A549 (cell line): ENCODE measurements around the gene CMYA5.

ENCODE experiments used
- BHLHE40 ChIP-seq: IDR thresholded peaks from 2 replicates; pipeline ENCODE4 v1.6.1; 2012; ENCODE audit warnings: low read depth, low read length, inconsistent platforms
- CTCF ChIP-seq: fragments of >200 bp; sonication (Bioruptor Twin); formaldehyde crosslinking; IDR thresholded peaks from 3 replicates; pipeline ENCODE4 v1.5.1; 2016
- E2F6 ChIP-seq: IDR thresholded peaks from 2 replicates; pipeline ENCODE4 v1.6.1; 2012; ENCODE audit warnings: low read depth, borderline replicate concordance
- HOXA7 ChIP-seq: fragments of 250-450 bp; sonication (Bioruptor Pico); IDR thresholded peaks from 2 replicates; pipeline ENCODE4 v1.5.0; 2020; ENCODE audit warnings: mild to moderate bottlenecking, moderate library complexity
- JUN ChIP-seq, 2 experiments: fragments of >200 bp; sonication (Bioruptor Twin); formaldehyde crosslinking; IDR thresholded peaks; 2 replicates in 1 of 2; 3 replicates in 1 of 2; pipeline ENCODE4 v1.6.1; 2016 to 2017
- PHF8 ChIP-seq: fragments of 200-600 bp; sonication (generic); IDR thresholded peaks from 2 replicates; pipeline ENCODE4 v1.6.1; 2016; ENCODE audit warnings: low read depth, mild to moderate bottlenecking, antibody characterized with exemption, moderate library complexity, borderline replicate concordance
- POLR2A ChIP-seq: IDR thresholded peaks from 2 replicates; pipeline ENCODE4 v1.6.1; 2012; ENCODE audit warnings: mild to moderate bottlenecking, low read length
- RAD21 ChIP-seq, 2 experiments: fragments of >200 bp in 1 of 2; sonication (Bioruptor Twin) in 1 of 2; formaldehyde crosslinking in 1 of 2; IDR thresholded peaks in 1 of 2; conservative IDR thresholded peaks in 1 of 2; 2 replicates in 1 of 2; 3 replicates in 1 of 2; pipeline ENCODE4 v1.6.1; 2012 to 2018; ENCODE audit warnings: inconsistent platforms in 1 of 2
- RARB ChIP-seq: fragments of 250-450 bp; sonication (Bioruptor Pico); IDR thresholded peaks from 2 replicates; pipeline ENCODE4 v1.8.0; 2021; ENCODE audit warnings: mild to moderate bottlenecking, moderate library complexity
- REST ChIP-seq: fragments of 200-600 bp; sonication (generic); IDR thresholded peaks from 2 replicates; pipeline ENCODE4 v1.6.1; 2016; ENCODE audit warnings: antibody characterized with exemption, mild to moderate bottlenecking, moderate library complexity
- SMC3 ChIP-seq: fragments of >200 bp; sonication (Bioruptor Twin); formaldehyde crosslinking; IDR thresholded peaks from 3 replicates; pipeline ENCODE4 v1.6.1; 2018; ENCODE audit warnings: inconsistent platforms

DNA sequence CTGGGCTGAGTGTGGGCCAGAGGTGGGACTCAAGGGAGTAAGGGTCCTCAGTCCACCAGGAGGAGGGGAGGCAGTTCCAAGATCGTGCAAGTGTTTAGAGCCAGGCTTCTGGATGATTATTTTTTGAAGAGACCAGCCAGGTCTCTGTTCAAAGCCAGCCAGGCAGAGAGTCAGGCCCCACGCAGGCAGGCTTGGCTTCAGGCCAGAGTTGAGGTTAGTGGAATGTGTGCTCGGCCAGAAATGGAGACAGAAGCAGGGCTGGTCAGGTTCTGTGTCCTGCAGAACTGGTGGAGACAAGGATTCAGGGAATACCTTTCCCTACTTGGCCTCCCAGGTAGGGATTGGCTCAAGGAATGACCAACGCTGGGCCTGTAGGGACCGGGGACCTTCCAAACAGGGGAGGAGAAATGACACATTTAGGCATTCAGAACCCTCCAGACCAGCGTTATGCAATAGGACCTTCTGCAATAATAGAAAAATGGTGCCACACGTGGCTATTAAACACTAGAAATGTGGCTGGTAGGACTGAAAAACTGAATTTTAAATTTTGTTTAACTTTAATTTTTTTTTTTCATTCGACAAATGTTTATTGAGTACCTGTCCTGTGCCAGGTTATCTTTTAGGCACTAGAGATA lies 106.2 kb downstream of the CMYA5 start:
- no peak for TF ChIP-seq BHLHE40
- TF ChIP-seq REST, result no peak
- no peak for TF ChIP-seq CTCF
- TF ChIP-seq RARB, result no peak
- no peak for TF ChIP-seq E2F6
- TF ChIP-seq SMC3, result no peak
- TF ChIP-seq RAD21 (conservative IDR thresholded peaks at IDR 0.05 in 1 of 2, IDR thresholded peaks at IDR 0.05 in 1 of 2), result no peak
- TF ChIP-seq HOXA7 (CRISPR knock-in tag), result no peak
- no peak for TF ChIP-seq POLR2A
- TF ChIP-seq PHF8, result no peak
- no peak for TF ChIP-seq JUN (IDR thresholded peaks at IDR 0.05)
